Gastroesophageal sphincter (tissue), 4 donors: Measurements from ENCODE around the gene TNFSF15. TPM values are rescaled to one million over a fixed set of nuclear protein-coding genes. Genes with fewer than 3 reads are reported as not detected.

Experiments used
- ATAC-seq: fragments of 150-250 bp; one replicate; pipeline ENCODE4 v1.9.1; 2016; ENCODE audit warnings: mild to moderate bottlenecking, moderate library complexity
- H3K27ac ChIP-seq, 4 donors: fragments of 200-600 bp; sonication (generic) in 3 of 4; 1 replicate in 3 of 4; 2 replicates in 1 of 4; pipeline ENCODE4 v1.5.1; 2016 to 2019
- H3K27me3 ChIP-seq: fragments of 200-600 bp; sonication (generic); one replicate; pipeline ENCODE4 v1.5.1; 2019
- H3K36me3 ChIP-seq, 2 donors: fragments of 200-600 bp; sonication (generic); one replicate each; pipeline ENCODE4 v1.5.1; 2019; ENCODE audit warnings: control low read depth in 1 of 2
- H3K4me1 ChIP-seq, 3 donors: fragments of 200-600 bp; sonication (generic); 1 replicate in 2 of 3; 2 replicates in 1 of 3; pipeline ENCODE4 v1.5.1; 2016 to 2019; ENCODE audit warnings: control low read depth in 2 of 3
- H3K4me3 ChIP-seq, 2 donors: fragments of 200-600 bp; sonication (generic); one replicate each; pipeline ENCODE4 v1.5.1; 2019; ENCODE audit warnings: mild to moderate bottlenecking in 1 of 2, moderate library complexity in 1 of 2
- H3K9me3 ChIP-seq, 3 donors: fragments of 200-600 bp; sonication (generic); one replicate each; pipeline ENCODE4 v1.5.1; 2017 to 2019; ENCODE audit warnings: control low read depth in 2 of 3
- CTCF ChIP-seq, 4 experiments: fragments of 200-600 bp in 2 of 4; fragments of 450-650 bp in 2 of 4; sonication (generic) in 1 of 4; IDR thresholded peaks; one replicate each; pipeline ENCODE4 v1.5.1; 2017 to 2019; ENCODE audit warnings: antibody characterized with exemption in 4 of 4, mild to moderate bottlenecking in 2 of 4, moderate library complexity in 2 of 4
- EP300 ChIP-seq: sonication (generic); formaldehyde crosslinking; IDR thresholded peaks from one replicate; pipeline ENCODE4 v1.6.1; 2017; ENCODE audit warnings: antibody characterized with exemption, mild to moderate bottlenecking
- POLR2A ChIP-seq, 2 donors: fragments of 450-650 bp; IDR thresholded peaks; one replicate each; pipeline ENCODE4 v1.6.1; 2017; ENCODE audit warnings: antibody characterized with exemption in 2 of 2, mild to moderate bottlenecking in 2 of 2, moderate library complexity in 1 of 2
- POLR2AphosphoS5 ChIP-seq: sonication (generic); formaldehyde crosslinking; IDR thresholded peaks from one replicate; pipeline ENCODE4 v1.6.1; 2017; ENCODE audit warnings: antibody characterized with exemption
- WGBS, 2 donors: methylation state at CpG; one replicate each; pipeline ENCODE4 v1.1.5; 2018; ENCODE audit warnings: low coverage in 1 of 2; 5-methylcytosine and 5-hydroxymethylcytosine counted together
- total RNA-seq, 4 donors: library from RNA; depleted of rRNA; stranded (reverse); fragments of >200 nt; gene quantifications; one replicate each; pipeline ENCODE4 v1.1.0, GENCODE V29; 2016

The TNFSF15 gene
- total RNA-seq, 4 donors from 2014 or later, result 0.13 to 0.27 (median 0.19) TPM

GRCh38 chr9:114852050-114852594 is 46.3 kb upstream of the TNFSF15 start:
- Histone ChIP-seq H3K36me3 (no peaks in the 10 kb centered on the region), H3K9me3 (no peaks in the 10 kb centered on the region), H3K4me1 (peaks cover 0 to 8% (median 7%) of the 10 kb centered on the region in 3 donors), H3K27ac (no peak overlapping the region), H3K4me3 (no peak overlapping the region), H3K27me3 (no peaks in the 10 kb centered on the region)
- ATAC-seq, result peak; percentile 46
- WGBS, 2 donors, result 45 to 53% methylated on average over 4 of the region's 4 CpGs
- TF ChIP-seq EP300, result no peak
- TF ChIP-seq CTCF (IDR thresholded peaks at IDR 0.05), result no peak

GRCh38 chr9:114851306-114851705 is 45.5 kb upstream of the TNFSF15 start:
- peaks cover 0 to 7% (median under 1%) of the 10 kb centered on the region in 3 donors for H3K4me1 ChIP-seq
- H3K9me3 ChIP-seq, result no peaks in the 10 kb centered on the region
- H3K36me3 ChIP-seq, result no peaks in the 10 kb centered on the region
- 71 to 76% methylated on average over 3 of the region's 3 CpGs for WGBS, 2 donors
- H3K4me3 ChIP-seq, result no peak overlapping the region
- H3K27me3 ChIP-seq, result no peaks in the 10 kb centered on the region
- H3K27ac ChIP-seq, result no peak overlapping the region
- no peak for ATAC-seq
- TF ChIP-seq POLR2A (IDR thresholded peaks at IDR 0.05) (no peak), CTCF (IDR thresholded peaks at IDR 0.05) (no peak), EP300 (no peak), POLR2AphosphoS5 (no peak)

- TF ChIP-seq CTCF (IDR thresholded peaks at IDR 0.05) (no peak), POLR2AphosphoS5 (no peak), EP300 (no peak), POLR2A (IDR thresholded peaks at IDR 0.05) (no peak)
- H3K27ac ChIP-seq, result no peak overlapping the region
- H3K27me3 ChIP-seq, result no peaks in the 10 kb centered on the region
- peaks cover 0 to 7% (median 0%) of the 10 kb centered on the region in 3 donors for H3K4me1 ChIP-seq
- no peak for ATAC-seq
- no peaks in the 10 kb centered on the region for H3K36me3 ChIP-seq
- H3K9me3 ChIP-seq, result no peaks in the 10 kb centered on the region
- no peak overlapping the region for H3K4me3 ChIP-seq
- 65% methylated on average over 2 of the region's 2 CpGs for WGBS, 2 donors
These were observed 45.0 kb upstream of the TNFSF15 start for GRCh38 chr9:114850871-114851270.

GRCh38 chr9:114849450-114849849 is 43.6 kb upstream of the TNFSF15 start:
- WGBS, 2 donors, result 45 to 60% methylated on average over 2 of the region's 2 CpGs
- Histone ChIP-seq H3K27ac (no peak overlapping the region), H3K9me3 (no peaks in the 10 kb centered on the region), H3K27me3 (no peaks in the 10 kb centered on the region), H3K4me1 (peaks cover 0 to 7% (median 0%) of the 10 kb centered on the region in 3 donors), H3K36me3 (no peaks in the 10 kb centered on the region), H3K4me3 (no peak overlapping the region)
- no peak for ATAC-seq
- TF ChIP-seq POLR2A (IDR thresholded peaks at IDR 0.05) (no peak), CTCF (IDR thresholded peaks at IDR 0.05) (no peak), POLR2AphosphoS5 (no peak), EP300 (no peak)

GRCh38 chr9:114847492-114848417 is 41.9 kb upstream of the TNFSF15 start:
- 97 to 98% methylated on average over 4 of the region's 4 CpGs for WGBS, 2 donors
- no peak overlapping the region for H3K27ac ChIP-seq
- no peak for ATAC-seq
- H3K4me3 ChIP-seq, result no peak overlapping the region
- H3K36me3 ChIP-seq, result no peaks in the 10 kb centered on the region
- TF ChIP-seq EP300 (no peak), POLR2A (IDR thresholded peaks at IDR 0.05) (no peak), CTCF (IDR thresholded peaks at IDR 0.05) (no peak)
- peaks cover 0 to 7% (median 0%) of the 10 kb centered on the region in 3 donors for H3K4me1 ChIP-seq
- H3K9me3 ChIP-seq, result no peaks in the 10 kb centered on the region
- no peaks in the 10 kb centered on the region for H3K27me3 ChIP-seq
